ENCODE measurements around the gene SYNGR2. TPM values are rescaled to one million over a fixed set of nuclear protein-coding genes. Genes with fewer than 3 reads are reported as not detected.

SYNGR2 gene
- total RNA-seq, 1 experiment from 2014 or later, result 169 TPM

DNA sequence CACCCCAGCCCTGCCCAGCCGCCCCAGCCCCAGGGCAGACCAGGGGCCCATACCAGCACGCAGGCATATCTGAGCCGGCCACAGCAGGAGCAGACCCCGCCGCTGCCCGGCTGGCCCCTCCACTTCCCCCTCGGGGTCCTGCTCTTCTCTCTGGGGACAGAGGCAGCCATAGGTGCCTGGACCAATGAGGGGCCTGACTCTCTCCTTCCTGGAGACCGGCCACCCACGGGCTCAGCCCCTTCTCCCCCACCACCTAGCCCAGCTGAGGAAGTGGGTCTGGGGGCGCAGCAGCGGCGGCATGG, 43.6 kb upstream of the SYNGR2 start:
- BruUV-seq (replicated peaks), result no TSS peak
- no peaks in the 10 kb centered on the region for H3K9me3 ChIP-seq
- POLR2A ChIA-PET, result no interaction called here
- Mint-ChIP-seq H3K36me3 (ENCODE audit: insufficient read depth, unreplicated experiment) (peaks cover 35% of the 10 kb centered on the region), H3K4me1 (ENCODE audit: low read depth, unreplicated experiment) (peaks cover 8% of the 10 kb centered on the region), H3K27me3 (ENCODE audit: insufficient read depth, unreplicated experiment) (no peaks in the 10 kb centered on the region), H3K4me3 (ENCODE audit: unreplicated experiment) (no peak overlapping the region), H3K27ac (ENCODE audit: unreplicated experiment) (no peak overlapping the region), H3K9me3 (ENCODE audit: unreplicated experiment) (no peaks in the 10 kb centered on the region)
- H3K36me3 ChIP-seq (ENCODE audit: control insufficient read depth, insufficient read depth, low read length), result peaks cover 3% of the 10 kb centered on the region; the same call in 1 of the 2 replicates
- H3K27me3 ChIP-seq (replicated peaks; ENCODE audit: control insufficient read depth, insufficient read depth, low read length), result no peaks in the 10 kb centered on the region
- H3K4me3 ChIP-seq (ENCODE audit: low read depth, low read length), result no peak overlapping the region
- DNase-seq, result no peak
- intact Hi-C loops (cut with micrococcal nuclease; ENCODE audit: unreplicated experiment), result loop anchor here (5.0 kb wide), 2 partner anchors 43 to 63 kb away; partner anchors contain the start of genes AFMID, SYNGR2 and TK1
- CTCF ChIA-PET, result no interaction called here
- TF ChIP-seq, protein P1, sequence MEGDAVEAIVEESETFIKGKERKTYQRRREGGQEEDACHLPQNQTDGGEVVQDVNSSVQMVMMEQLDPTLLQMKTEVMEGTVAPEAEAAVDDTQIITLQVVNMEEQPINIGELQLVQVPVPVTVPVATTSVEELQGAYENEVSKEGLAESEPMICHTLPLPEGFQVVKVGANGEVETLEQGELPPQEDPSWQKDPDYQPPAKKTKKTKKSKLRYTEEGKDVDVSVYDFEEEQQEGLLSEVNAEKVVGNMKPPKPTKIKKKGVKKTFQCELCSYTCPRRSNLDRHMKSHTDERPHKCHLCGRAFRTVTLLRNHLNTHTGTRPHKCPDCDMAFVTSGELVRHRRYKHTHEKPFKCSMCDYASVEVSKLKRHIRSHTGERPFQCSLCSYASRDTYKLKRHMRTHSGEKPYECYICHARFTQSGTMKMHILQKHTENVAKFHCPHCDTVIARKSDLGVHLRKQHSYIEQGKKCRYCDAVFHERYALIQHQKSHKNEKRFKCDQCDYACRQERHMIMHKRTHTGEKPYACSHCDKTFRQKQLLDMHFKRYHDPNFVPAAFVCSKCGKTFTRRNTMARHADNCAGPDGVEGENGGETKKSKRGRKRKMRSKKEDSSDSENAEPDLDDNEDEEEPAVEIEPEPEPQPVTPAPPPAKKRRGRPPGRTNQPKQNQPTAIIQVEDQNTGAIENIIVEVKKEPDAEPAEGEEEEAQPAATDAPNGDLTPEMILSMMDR (IDR thresholded peaks at IDR 0.05; ENCODE audit: insufficient read depth in 1 of 2, low read depth in 1 of 2, low read length in 1 of 2, severe bottlenecking in 1 of 2, unreplicated experiment in 1 of 2), result no peak
- peaks cover 18% of the 10 kb centered on the region for H3K4me1 ChIP-seq

DNA sequence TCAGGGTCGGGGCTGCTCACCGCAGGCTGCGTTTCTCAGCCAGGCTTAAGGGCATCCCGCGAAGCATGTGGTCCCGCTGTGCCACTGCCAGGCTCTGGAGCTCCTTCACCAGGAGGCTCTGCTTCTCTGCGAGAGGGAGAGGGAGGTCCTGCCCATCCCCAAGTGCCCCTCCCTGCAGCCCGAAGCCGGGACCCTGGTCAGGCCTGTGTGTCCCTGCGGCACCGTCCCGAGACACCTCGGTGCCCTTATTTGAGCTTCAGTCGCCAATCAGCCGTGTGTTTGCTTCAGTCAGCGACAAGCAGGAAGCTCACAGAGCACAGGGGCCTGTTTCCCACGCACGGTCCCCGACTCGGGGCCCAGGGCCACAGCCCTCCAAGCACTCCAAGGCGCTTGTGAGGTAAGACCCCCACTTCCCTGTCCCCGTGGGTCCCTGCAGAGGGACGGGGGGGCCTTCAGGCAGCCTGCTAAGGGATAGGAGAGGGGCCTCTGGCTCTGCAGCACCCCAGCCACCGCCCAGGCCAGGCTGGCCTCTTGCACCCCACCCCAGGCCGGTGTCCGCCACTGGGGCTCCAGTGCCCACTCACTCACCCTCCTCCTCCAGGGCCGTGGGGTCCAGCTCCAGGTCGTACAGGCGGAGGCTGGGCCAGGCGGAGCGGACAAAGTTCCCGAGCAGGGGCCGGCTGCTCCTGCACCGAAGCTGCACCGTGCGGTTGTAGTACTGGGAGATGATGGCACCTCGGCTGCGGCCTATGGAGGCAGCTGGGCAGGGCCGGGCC, 43.1 kb upstream of the SYNGR2 start:
- TF ChIP-seq, protein P1 (IDR thresholded peaks at IDR 0.05; ENCODE audit: insufficient read depth in 1 of 2, low read depth in 1 of 2, low read length in 1 of 2, severe bottlenecking in 1 of 2, unreplicated experiment in 1 of 2), result no peak
- H3K9me3 Mint-ChIP-seq (ENCODE audit: unreplicated experiment), result no peaks in the 10 kb centered on the region
- no peak overlapping the region for H3K4me3 ChIP-seq (ENCODE audit: low read depth, low read length)
- no TSS peak for BruUV-seq (replicated peaks)
- ChIA-PET POLR2A (no interaction called here), CTCF (no interaction called here)
- H3K36me3 Mint-ChIP-seq (ENCODE audit: insufficient read depth, unreplicated experiment), result peaks cover 36% of the 10 kb centered on the region
- no peak for DNase-seq
- intact Hi-C loops (cut with micrococcal nuclease; ENCODE audit: unreplicated experiment), result loop anchor here (5.0 kb wide), 2 partner anchors 42 to 62 kb away; partner anchors contain the start of genes AFMID, SYNGR2 and TK1
- H3K27ac Mint-ChIP-seq (ENCODE audit: unreplicated experiment), result no peak overlapping the region
- H3K4me1 Mint-ChIP-seq (ENCODE audit: low read depth, unreplicated experiment), result peaks cover 9% of the 10 kb centered on the region
- H3K27me3 ChIP-seq (replicated peaks; ENCODE audit: control insufficient read depth, insufficient read depth, low read length), result no peaks in the 10 kb centered on the region
- no peaks in the 10 kb centered on the region for H3K27me3 Mint-ChIP-seq (ENCODE audit: insufficient read depth, unreplicated experiment)
- no peak overlapping the region for H3K4me3 Mint-ChIP-seq (ENCODE audit: unreplicated experiment)
- no peaks in the 10 kb centered on the region for H3K9me3 ChIP-seq
- peaks cover 3% of the 10 kb centered on the region; the same call in 1 of the 2 replicates for H3K36me3 ChIP-seq (ENCODE audit: control insufficient read depth, insufficient read depth, low read length)
- H3K4me1 ChIP-seq, result peaks cover 18% of the 10 kb centered on the region

DNA sequence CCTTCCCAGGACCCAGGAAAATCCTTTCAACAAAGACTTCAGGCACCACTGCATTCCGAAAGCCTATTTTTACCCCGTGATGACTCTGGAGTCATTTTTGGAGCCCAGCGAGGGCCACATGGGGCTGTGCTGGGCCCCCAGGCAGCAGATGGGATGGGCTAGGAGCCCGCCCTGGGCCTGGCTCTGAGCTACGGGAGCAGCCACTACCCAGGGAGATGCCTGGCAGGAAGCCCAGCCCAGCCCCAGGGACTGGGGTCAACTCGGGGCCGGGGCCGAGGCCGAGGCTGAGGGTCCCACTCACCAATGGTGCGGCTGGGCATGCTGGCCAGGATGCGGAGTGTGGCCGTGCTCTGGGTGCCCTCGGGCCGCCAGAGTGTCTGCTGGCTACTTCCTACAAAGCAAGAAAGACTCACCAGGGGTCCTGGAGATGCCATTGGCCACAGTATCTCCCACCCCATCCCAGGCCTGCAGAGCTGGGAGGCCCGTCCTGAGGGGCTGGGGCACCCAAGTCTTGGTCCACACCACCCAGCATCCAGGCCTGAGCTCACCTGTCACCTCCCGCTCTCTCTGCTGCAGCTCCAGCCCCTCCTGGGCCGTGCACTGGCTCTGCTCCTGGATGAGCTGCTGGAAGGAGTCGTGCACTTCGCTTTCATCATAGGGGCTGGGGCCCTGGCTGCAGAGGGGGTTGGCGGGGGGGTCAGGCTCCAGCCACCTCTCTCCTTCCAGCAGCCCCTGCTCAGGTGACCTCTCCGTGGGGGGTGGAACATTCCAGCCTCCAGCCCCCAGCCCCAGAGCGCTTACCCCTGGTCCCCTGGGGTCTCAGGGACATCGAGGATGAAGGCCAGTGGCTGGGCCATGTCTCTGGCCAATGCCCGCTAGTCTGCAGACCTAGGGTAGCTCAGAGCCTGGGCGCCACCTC, 42.1 kb upstream of the SYNGR2 start:
- BruUV-seq (replicated peaks), result no TSS peak
- no peaks in the 10 kb centered on the region for H3K9me3 Mint-ChIP-seq (ENCODE audit: unreplicated experiment)
- no peak overlapping the region for H3K27ac Mint-ChIP-seq (ENCODE audit: unreplicated experiment)
- no peaks in the 10 kb centered on the region for H3K27me3 Mint-ChIP-seq (ENCODE audit: insufficient read depth, unreplicated experiment)
- H3K4me3 Mint-ChIP-seq (ENCODE audit: unreplicated experiment), result no peak overlapping the region
- DNase-seq, result no peak
- TF ChIP-seq, protein P1 (IDR thresholded peaks at IDR 0.05; ENCODE audit: insufficient read depth in 1 of 2, low read depth in 1 of 2, low read length in 1 of 2, severe bottlenecking in 1 of 2, unreplicated experiment in 1 of 2), result no peak
- H3K36me3 Mint-ChIP-seq (ENCODE audit: insufficient read depth, unreplicated experiment), result peaks cover 31% of the 10 kb centered on the region
- peaks cover 18% of the 10 kb centered on the region for H3K4me1 ChIP-seq
- H3K4me1 Mint-ChIP-seq (ENCODE audit: low read depth, unreplicated experiment), result peaks cover 9% of the 10 kb centered on the region
- POLR2A ChIA-PET, result no interaction called here
- peaks cover 3% of the 10 kb centered on the region; the same call in 1 of the 2 replicates for H3K36me3 ChIP-seq (ENCODE audit: control insufficient read depth, insufficient read depth, low read length)
- CTCF ChIA-PET, result no interaction called here
- H3K9me3 ChIP-seq, result no peaks in the 10 kb centered on the region
- intact Hi-C loops (cut with micrococcal nuclease; ENCODE audit: unreplicated experiment), result loop anchor here (5.0 kb wide), 2 partner anchors 41 to 61 kb away; partner anchors contain the start of genes AFMID, SYNGR2 and TK1
- no peak overlapping the region for H3K4me3 ChIP-seq (ENCODE audit: low read depth, low read length)
- no peaks in the 10 kb centered on the region for H3K27me3 ChIP-seq (replicated peaks; ENCODE audit: control insufficient read depth, insufficient read depth, low read length)
